Panc1 (cell line): ENCODE data around the gene CLEC2L. TPM values are rescaled to one million over a fixed set of nuclear protein-coding genes. Genes with fewer than 3 reads are reported as not detected.

Experiments used
- ATAC-seq: fragments of 200-7000 bp; cut with Tn5 transposase; 2 replicates; pipeline ENCODE4 v1.9.1; 2020; ENCODE audit warnings: mild to moderate bottlenecking, moderate library complexity
- BruUV-seq: library from RNA; stranded (reverse); fragments of 400-500 nt; replicated peaks from 2 replicates; lab custom pipeline; 2021; lab: Mats Ljungman, UMichigan
- CTCF ChIA-PET: fragments of 300-600 bp; sonication (Branson Sonifier 250); formaldehyde crosslinking; loops from one replicate; lab custom pipeline; 2022; ENCODE audit warnings: antibody characterized with exemption; lab: Charles Lee
- POLR2A ChIA-PET: fragments of 300-600 bp; sonication (Branson Sonifier 250); formaldehyde crosslinking; loops from one replicate; lab custom pipeline; 2022; ENCODE audit warnings: antibody characterized with exemption; lab: Charles Lee
- DNase-seq: peaks from one replicate; pipeline ENCODE4 v3.0.0-alpha.2; 2010; ENCODE audit warnings: low read depth, low spot score
- H3K27ac ChIP-seq: 2 replicates; pipeline ENCODE4 v1.5.1; 2011; ENCODE audit warnings: mild to moderate bottlenecking, low read length, inconsistent platforms
- H3K27me3 ChIP-seq: fragments of 200-500 bp; sonication (Bioruptor generic); 2 replicates; pipeline ENCODE4 v1.6.0; 2014; ENCODE audit warnings: low read length, inconsistent platforms; ENCODE audit not compliant: control insufficient read depth, insufficient read depth
- H3K36me3 ChIP-seq: fragments of 200-500 bp; sonication (Bioruptor generic); 2 replicates; pipeline ENCODE4 v1.5.1; 2014; ENCODE audit warnings: inconsistent platforms, mild to moderate bottlenecking, low read length, moderate library complexity; ENCODE audit not compliant: control insufficient read depth, insufficient read depth
- H3K4me1 ChIP-seq: 2 replicates; pipeline ENCODE4 v1.5.1; 2011; ENCODE audit warnings: inconsistent platforms, mild to moderate bottlenecking, low read length, moderate library complexity; ENCODE audit not compliant: control insufficient read depth, insufficient read depth
- H3K4me3 ChIP-seq, 2 experiments: 2 replicates each; pipeline ENCODE4 v1.5.1; 2011 to 2012; ENCODE audit warnings: low read depth in 2 of 2, low read length in 2 of 2, mild to moderate bottlenecking in 2 of 2, inconsistent platforms in 1 of 2, moderate library complexity in 1 of 2
- H3K9me3 ChIP-seq: fragments of 200-500 bp; sonication (Bioruptor generic); 2 replicates; pipeline ENCODE4 v1.5.1; 2014; ENCODE audit warnings: low read depth, mild to moderate bottlenecking, inconsistent platforms, low read length, moderate library complexity; ENCODE audit not compliant: control insufficient read depth, insufficient read depth
- CTCF ChIP-seq: fragments of 450-650 bp; IDR thresholded peaks from 2 replicates; pipeline ENCODE4 v1.5.1; 2017; ENCODE audit warnings: mild to moderate bottlenecking
- POLR2AphosphoS5 ChIP-seq: IDR thresholded peaks from 2 replicates; pipeline ENCODE4 v1.6.1; 2012; ENCODE audit warnings: mild to moderate bottlenecking, low read depth, low read length, moderate library complexity
- SIN3A ChIP-seq: IDR thresholded peaks from 2 replicates; pipeline ENCODE4 v1.6.1; 2012; ENCODE audit warnings: low read depth, mild to moderate bottlenecking, low read length, moderate library complexity, borderline replicate concordance; ENCODE audit not compliant: insufficient read depth
- TCF7L2 ChIP-seq: IDR thresholded peaks from 2 replicates; pipeline ENCODE4 v1.6.1; 2011; ENCODE audit warnings: mild to moderate bottlenecking, low read depth, low read length, inconsistent platforms
- in situ Hi-C: cut with HindIII; loops from 2 replicates; pipeline ENCODE4 v1.10.0; 2016; ENCODE audit warnings: low sequenced_read_pairs, low pct_unique_long_range_greater_than_20kb
- intact Hi-C: fragments of 100-400 bp; cut with micrococcal nuclease; formaldehyde crosslinking; loops from one replicate; pipeline ENCODE4 v1.10.0; 2022; ENCODE audit not compliant: unreplicated experiment
- total RNA-seq: library from RNA; stranded (reverse); gene quantifications from one replicate; pipeline ENCODE4 v1.2.1, GENCODE V29; 2021; ENCODE audit not compliant: unreplicated experiment
- TF ChIP-seq, protein P1 (sequence below), 2 experiments: IDR thresholded peaks; 2 replicates each; pipeline ENCODE4 v1.6.1; 2011 to 2012; ENCODE audit warnings: low read depth in 2 of 2, control low read depth in 1 of 2, low read length in 1 of 2, mild to moderate bottlenecking in 1 of 2, moderate library complexity in 1 of 2; ENCODE audit not compliant: insufficient read depth in 1 of 2

Gene CLEC2L
- total RNA-seq, 1 experiment from 2014 or later, result not detected

GRCh38 chr7:139532636-139533155, 9.2 kb downstream of the CLEC2L start:
- intact Hi-C loops, result no loop called here
- H3K27me3 ChIP-seq, result peaks cover 14% of the 10 kb centered on the region
- DNase-seq (no peak), ATAC-seq (no peak)
- H3K36me3 ChIP-seq, result no peaks in the 10 kb centered on the region
- no peaks in the 10 kb centered on the region for H3K4me1 ChIP-seq
- no peak overlapping the region for H3K27ac ChIP-seq
- no TSS peak for BruUV-seq
- ChIA-PET CTCF (no interaction called here), POLR2A (no interaction called here)
- no peak overlapping the region for H3K4me3 ChIP-seq
- no peaks in the 10 kb centered on the region for H3K9me3 ChIP-seq
- TF ChIP-seq TCF7L2 (no peak), CTCF (no peak), SIN3A (no peak), POLR2AphosphoS5 (no peak)
- TF ChIP-seq, protein P1, sequence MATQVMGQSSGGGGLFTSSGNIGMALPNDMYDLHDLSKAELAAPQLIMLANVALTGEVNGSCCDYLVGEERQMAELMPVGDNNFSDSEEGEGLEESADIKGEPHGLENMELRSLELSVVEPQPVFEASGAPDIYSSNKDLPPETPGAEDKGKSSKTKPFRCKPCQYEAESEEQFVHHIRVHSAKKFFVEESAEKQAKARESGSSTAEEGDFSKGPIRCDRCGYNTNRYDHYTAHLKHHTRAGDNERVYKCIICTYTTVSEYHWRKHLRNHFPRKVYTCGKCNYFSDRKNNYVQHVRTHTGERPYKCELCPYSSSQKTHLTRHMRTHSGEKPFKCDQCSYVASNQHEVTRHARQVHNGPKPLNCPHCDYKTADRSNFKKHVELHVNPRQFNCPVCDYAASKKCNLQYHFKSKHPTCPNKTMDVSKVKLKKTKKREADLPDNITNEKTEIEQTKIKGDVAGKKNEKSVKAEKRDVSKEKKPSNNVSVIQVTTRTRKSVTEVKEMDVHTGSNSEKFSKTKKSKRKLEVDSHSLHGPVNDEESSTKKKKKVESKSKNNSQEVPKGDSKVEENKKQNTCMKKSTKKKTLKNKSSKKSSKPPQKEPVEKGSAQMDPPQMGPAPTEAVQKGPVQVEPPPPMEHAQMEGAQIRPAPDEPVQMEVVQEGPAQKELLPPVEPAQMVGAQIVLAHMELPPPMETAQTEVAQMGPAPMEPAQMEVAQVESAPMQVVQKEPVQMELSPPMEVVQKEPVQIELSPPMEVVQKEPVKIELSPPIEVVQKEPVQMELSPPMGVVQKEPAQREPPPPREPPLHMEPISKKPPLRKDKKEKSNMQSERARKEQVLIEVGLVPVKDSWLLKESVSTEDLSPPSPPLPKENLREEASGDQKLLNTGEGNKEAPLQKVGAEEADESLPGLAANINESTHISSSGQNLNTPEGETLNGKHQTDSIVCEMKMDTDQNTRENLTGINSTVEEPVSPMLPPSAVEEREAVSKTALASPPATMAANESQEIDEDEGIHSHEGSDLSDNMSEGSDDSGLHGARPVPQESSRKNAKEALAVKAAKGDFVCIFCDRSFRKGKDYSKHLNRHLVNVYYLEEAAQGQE (IDR thresholded peaks at IDR 0.05; ENCODE audit: insufficient read depth in 1 of 2, low read depth in 2 of 2, low read length in 1 of 2), result no peak
- in situ Hi-C loops, result no loop called here

GRCh38 chr7:139534096-139534495, 10.6 kb downstream of the CLEC2L start:
- intact Hi-C loops (no loop called here), in situ Hi-C loops (no loop called here)
- TF ChIP-seq SIN3A (no peak), TCF7L2 (no peak), POLR2AphosphoS5 (no peak), CTCF (no peak)
- TF ChIP-seq, protein P1 (IDR thresholded peaks at IDR 0.05; ENCODE audit: insufficient read depth in 1 of 2, low read depth in 2 of 2, low read length in 1 of 2), result no peak
- POLR2A ChIA-PET, result no interaction called here
- no peak overlapping the region for H3K4me3 ChIP-seq
- no peaks in the 10 kb centered on the region for H3K4me1 ChIP-seq
- no peak overlapping the region for H3K27ac ChIP-seq
- BruUV-seq, result no TSS peak
- CTCF ChIA-PET, result no interaction called here
- H3K9me3 ChIP-seq, result no peaks in the 10 kb centered on the region
- no peaks in the 10 kb centered on the region for H3K36me3 ChIP-seq
- no peak for DNase-seq
- ATAC-seq, result no peak
- H3K27me3 ChIP-seq, result peaks cover 14% of the 10 kb centered on the region
